AG09319 (cell line): ENCODE results near the gene ID3.

Experiments
- DNase-seq: peaks from one replicate; pipeline ENCODE4 v3.0.0-alpha.2; 2010; ENCODE audit warnings: low read depth; ENCODE audit errors: extremely low read depth
- CTCF ChIP-seq: IDR thresholded peaks from 2 replicates; pipeline ENCODE4 v1.5.1; 2011; ENCODE audit warnings: low read depth, mild to moderate bottlenecking, inconsistent platforms, low read length, moderate library complexity

The ID3 gene

GRCh38 chr1:23598424-23598823 is 39.1 kb upstream of the ID3 start:
- no peak for DNase-seq
- TF ChIP-seq CTCF, result no peak

DNA sequence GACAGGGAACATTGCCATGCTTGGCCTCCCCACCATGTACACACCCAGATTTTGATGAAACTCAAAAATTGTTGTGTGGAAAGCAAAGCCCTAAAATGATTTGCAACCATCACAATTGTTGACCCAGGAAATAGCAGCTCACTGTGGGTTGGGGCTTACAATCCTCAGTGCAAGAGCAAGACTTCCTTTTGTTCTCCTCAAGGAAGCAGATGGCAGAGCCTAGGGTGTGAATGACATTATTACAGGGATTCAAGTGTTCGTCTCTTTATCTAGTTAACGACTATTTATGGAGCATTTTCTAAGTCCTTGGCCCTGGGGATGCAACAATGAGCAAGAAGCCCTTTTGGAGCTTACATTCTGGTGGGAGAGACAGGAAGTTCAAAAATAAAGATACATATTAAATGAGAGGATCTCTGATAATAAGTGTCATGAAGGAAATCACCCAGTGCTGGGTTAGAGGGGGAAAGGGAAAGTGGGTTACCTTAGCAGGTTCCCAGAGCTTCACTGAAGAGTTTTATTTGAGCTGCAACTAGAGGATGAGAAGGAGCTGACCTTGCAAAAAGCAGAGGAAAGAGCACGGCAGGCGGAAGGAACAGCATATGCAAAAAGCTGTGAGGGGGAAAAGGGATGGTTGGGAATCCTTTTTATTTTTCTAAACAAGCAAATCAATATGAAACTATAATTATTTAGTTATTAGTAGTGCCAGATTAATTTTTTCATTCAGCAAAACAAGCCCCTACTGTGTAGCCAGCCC is 38.5 kb upstream of the ID3 start:
- DNase-seq, result no peak
- no peak for TF ChIP-seq CTCF

DNA sequence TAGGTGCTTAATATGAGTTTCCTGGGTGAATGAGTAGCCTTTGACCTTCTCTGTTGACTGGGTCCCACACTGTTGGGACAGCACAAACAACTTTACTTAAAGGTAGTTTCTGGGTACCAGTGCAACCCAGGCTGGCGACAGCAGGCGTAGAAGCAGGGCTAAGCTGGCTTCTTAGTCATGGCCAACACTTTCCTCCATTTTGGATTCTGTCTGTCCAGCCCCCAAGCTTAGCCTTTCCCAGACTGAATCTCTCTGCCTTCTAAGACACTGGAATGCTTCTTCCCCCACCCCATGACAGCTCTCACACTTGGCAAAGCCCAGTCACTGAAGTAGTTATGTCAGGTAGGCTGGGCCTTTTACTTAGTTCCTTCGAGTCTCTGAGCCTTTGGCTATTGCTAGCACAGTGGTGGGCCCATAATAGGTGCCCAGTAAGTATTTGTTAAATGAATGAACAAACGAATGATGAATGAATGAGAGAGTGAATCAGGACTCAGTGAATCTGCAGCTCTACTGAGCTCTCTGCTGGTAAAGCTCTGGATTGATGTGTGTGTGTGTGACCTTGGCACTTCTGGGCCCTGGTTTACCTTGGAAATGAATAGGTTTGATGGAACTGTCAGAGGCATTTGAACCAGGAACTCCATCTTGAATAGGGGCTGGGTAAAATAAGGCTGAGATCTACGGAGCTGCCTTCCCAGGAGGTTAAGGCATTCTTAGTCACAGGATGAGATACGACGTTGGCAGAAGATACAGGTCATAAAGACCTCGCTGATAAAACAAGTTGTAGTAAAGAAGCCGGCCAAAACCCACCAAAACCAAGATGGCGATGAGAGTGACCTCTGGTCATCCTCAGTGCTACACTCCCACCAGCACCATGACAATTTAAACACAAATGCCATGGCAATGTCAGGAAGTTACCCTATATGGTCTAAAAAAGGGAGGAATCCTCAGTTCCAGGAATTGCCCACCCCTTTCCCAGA is 37.4 kb upstream of the ID3 start:
- DNase-seq, result no peak
- TF ChIP-seq CTCF, result no peak

- no peak for DNase-seq
- no peak for TF ChIP-seq CTCF
Measured at GRCh38 chr1:23594927-23595353, 35.6 kb upstream of the ID3 start.

DNA sequence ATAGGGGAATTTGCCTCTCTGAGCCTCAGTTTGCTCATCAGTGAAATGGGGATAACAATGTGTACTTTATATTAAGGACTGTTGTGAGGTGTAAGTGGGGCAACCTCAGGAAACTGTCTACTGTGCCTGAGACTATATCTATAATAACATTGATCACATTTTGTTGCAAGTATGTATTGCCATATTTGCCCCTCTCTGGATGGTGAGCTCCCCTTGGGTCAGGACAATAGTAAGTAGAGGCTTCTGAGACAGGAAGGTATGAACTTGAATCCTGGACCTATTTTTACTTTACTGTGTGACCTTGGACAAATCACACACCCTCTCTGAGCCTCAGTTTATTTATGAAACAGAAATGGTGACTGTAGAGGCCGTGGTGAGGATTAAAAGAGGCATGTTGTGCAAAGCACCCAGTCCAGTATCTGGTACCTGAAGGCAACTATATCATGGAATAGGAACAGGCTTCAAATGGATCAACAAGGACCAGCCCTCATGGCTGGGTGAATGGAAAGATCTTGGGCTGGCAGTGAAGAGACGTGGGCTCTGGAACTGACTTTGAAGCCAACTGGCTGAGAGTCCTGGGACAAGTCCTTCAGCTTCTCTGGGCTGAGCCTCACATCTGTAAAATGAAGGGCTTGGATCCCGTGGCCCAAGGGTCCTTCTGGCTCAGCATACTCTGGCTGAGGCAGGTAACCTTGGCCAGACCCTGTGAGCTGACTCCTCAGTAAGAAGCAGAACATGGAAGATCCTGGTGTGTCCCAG is 35.0 kb upstream of the ID3 start:
- DNase-seq, result no peak
- TF ChIP-seq CTCF, result no peak

GRCh38 chr1:23593556-23594148 is 34.4 kb upstream of the ID3 start:
- no peak for TF ChIP-seq CTCF

More at GRCh38 chr1:23593556-23594148, 34.4 kb upstream of the ID3 start:
- DNase-seq, result no peak
